ENCODE measurements around the gene NT5DC4.

NT5DC4 gene

DNA sequence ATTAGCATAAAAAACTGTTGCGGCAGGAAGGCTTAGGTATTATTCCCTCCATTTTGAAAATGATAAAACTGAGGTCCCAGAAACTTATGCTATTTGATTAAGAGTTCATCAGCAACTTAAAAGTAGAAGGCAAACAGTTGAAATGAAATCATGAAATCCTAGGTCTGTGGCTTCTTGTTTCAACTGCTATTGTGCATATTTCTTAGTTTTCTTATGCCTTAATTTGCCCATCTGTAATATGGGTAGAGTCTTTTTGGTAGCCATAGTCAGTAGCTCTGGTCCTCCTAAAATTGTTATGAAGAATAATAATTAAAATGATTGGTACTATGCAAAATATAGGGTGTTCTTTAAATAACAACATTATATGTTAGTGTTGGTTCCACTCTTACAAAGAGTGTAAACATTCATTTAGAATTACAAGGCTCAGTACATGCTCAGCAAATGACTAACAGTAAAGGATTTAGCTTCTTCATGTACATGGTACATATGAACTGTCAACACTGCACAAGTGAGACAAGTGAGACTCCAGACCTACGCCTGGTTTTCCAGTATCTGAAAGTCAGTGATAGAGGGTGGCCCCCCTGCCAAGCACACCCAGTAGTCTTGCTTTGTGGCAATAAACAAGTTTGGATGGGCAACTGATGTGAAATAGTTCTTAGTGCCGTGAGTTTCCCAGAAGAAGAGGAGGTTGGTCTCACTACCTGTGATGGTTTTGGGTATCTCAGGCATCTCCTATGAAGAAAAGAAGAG, 53.9 kb downstream of the NT5DC4 start:
- peaks cover 3% of the 10 kb centered on the region; the same call in 1 of the 2 replicates for H3K4me1 ChIP-seq (ENCODE audit: low read length)
- TF ChIP-seq EZH2 (optimal IDR thresholded peaks at IDR 0.05; ENCODE audit: low read depth, low read length) (no peak), EZH2phosphoT487 (IDR thresholded peaks at IDR 0.05; ENCODE audit: low read length) (no peak)
- TF ChIP-seq, protein P1, sequence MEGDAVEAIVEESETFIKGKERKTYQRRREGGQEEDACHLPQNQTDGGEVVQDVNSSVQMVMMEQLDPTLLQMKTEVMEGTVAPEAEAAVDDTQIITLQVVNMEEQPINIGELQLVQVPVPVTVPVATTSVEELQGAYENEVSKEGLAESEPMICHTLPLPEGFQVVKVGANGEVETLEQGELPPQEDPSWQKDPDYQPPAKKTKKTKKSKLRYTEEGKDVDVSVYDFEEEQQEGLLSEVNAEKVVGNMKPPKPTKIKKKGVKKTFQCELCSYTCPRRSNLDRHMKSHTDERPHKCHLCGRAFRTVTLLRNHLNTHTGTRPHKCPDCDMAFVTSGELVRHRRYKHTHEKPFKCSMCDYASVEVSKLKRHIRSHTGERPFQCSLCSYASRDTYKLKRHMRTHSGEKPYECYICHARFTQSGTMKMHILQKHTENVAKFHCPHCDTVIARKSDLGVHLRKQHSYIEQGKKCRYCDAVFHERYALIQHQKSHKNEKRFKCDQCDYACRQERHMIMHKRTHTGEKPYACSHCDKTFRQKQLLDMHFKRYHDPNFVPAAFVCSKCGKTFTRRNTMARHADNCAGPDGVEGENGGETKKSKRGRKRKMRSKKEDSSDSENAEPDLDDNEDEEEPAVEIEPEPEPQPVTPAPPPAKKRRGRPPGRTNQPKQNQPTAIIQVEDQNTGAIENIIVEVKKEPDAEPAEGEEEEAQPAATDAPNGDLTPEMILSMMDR (IDR thresholded peaks at IDR 0.05; ENCODE audit: low read length), result no peak
- H3K27ac ChIP-seq (ENCODE audit: low read length), result no peak overlapping the region
- H3K4me2 ChIP-seq (ENCODE audit: low read depth, low read length), result no peak overlapping the region
- no peak overlapping the region for H3K9ac ChIP-seq (ENCODE audit: low read length)
- no peaks in the 10 kb centered on the region for H3K27me3 ChIP-seq (replicated peaks; ENCODE audit: insufficient read depth, low read length)
- H3K9me2 ChIP-seq (replicated peaks; ENCODE audit: insufficient read depth, low read length), result no peaks in the 10 kb centered on the region
- no peak overlapping the region for H2AFZ ChIP-seq (ENCODE audit: low read length)
- H3K9me3 ChIP-seq (replicated peaks; ENCODE audit: insufficient read depth, low read length), result no peaks in the 10 kb centered on the region
- H3K36me3 ChIP-seq (replicated peaks; ENCODE audit: insufficient read depth, low read length), result no peaks in the 10 kb centered on the region
- H3K4me3 ChIP-seq (ENCODE audit: low read length), result no peak overlapping the region
- no peak for DNase-seq
- H3F3A ChIP-seq (ENCODE audit: insufficient read depth, low read length), result no peaks in the 10 kb centered on the region
- H4K20me1 ChIP-seq (ENCODE audit: insufficient read depth, low read length), result no peaks in the 10 kb centered on the region
- H3K79me2 ChIP-seq (ENCODE audit: low read length), result no peaks in the 10 kb centered on the region

DNA sequence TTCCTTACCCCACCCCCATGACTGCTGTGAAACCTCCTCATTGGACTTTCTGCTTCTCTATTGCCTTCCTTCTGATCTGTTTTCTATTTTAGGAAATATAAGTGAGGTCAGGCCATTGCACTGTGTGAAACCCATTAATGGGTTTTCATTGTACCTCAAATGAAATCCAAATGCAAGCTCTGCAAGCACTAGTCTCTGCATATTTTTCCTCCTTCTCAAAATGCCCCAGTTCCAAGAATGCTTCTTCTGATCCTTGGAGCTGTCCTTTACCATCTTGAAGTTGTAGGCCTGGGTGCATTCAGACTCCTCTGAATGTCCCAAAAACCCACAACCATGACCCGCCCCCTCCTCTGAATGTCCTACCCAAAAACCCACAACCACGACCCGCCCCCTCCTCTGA, 55.3 kb downstream of the NT5DC4 start:
- Histone ChIP-seq H3K79me2 (ENCODE audit: low read length) (no peaks in the 10 kb centered on the region), H3K4me1 (ENCODE audit: low read length) (no peaks in the 10 kb centered on the region), H4K20me1 (ENCODE audit: insufficient read depth, low read length) (no peaks in the 10 kb centered on the region), H3K9me3 (replicated peaks; ENCODE audit: insufficient read depth, low read length) (no peaks in the 10 kb centered on the region), H3K27me3 (replicated peaks; ENCODE audit: insufficient read depth, low read length) (no peaks in the 10 kb centered on the region), H3K4me2 (ENCODE audit: low read depth, low read length) (no peak overlapping the region), H2AFZ (ENCODE audit: low read length) (no peak overlapping the region), H3K4me3 (ENCODE audit: low read length) (no peak overlapping the region), H3K9ac (ENCODE audit: low read length) (no peak overlapping the region), H3F3A (ENCODE audit: insufficient read depth, low read length) (no peaks in the 10 kb centered on the region), H3K9me2 (replicated peaks; ENCODE audit: insufficient read depth, low read length) (no peaks in the 10 kb centered on the region), H3K36me3 (replicated peaks; ENCODE audit: insufficient read depth, low read length) (no peaks in the 10 kb centered on the region), H3K27ac (ENCODE audit: low read length) (no peak overlapping the region)
- no peak for TF ChIP-seq EZH2 (optimal IDR thresholded peaks at IDR 0.05; ENCODE audit: low read depth, low read length)
- no peak for TF ChIP-seq EZH2phosphoT487 (IDR thresholded peaks at IDR 0.05; ENCODE audit: low read length)
- TF ChIP-seq, protein P1 (IDR thresholded peaks at IDR 0.05; ENCODE audit: low read length), result no peak
- DNase-seq, result no peak

DNA sequence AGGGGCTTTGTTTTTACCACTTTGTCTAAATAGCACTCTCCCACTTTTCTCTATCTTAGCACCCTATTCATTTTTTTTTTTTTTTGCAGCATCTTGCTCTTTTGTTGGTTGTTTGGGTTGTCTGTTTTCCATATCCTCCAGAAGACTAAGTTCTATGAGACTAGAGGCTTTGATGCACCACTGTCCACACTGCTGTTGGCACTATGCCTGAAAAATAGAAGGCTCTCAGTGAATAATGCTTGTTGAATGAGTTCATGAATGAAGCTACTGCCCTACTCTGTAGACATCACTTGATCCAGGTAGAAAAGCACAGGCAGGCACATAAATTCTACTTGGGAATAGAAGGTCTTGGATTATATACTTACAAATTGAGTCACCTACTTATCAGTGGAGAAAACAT, 56.2 kb downstream of the NT5DC4 start:
- H3F3A ChIP-seq (ENCODE audit: insufficient read depth, low read length), result no peaks in the 10 kb centered on the region
- no peaks in the 10 kb centered on the region for H3K36me3 ChIP-seq (replicated peaks; ENCODE audit: insufficient read depth, low read length)
- TF ChIP-seq EZH2 (optimal IDR thresholded peaks at IDR 0.05; ENCODE audit: low read depth, low read length) (no peak), EZH2phosphoT487 (IDR thresholded peaks at IDR 0.05; ENCODE audit: low read length) (no peak)
- TF ChIP-seq, protein P1 (IDR thresholded peaks at IDR 0.05; ENCODE audit: low read length), result no peak
- H3K27me3 ChIP-seq (replicated peaks; ENCODE audit: insufficient read depth, low read length), result no peaks in the 10 kb centered on the region
- H3K79me2 ChIP-seq (ENCODE audit: low read length), result no peaks in the 10 kb centered on the region
- H3K9ac ChIP-seq (ENCODE audit: low read length), result no peak overlapping the region
- no peak overlapping the region for H2AFZ ChIP-seq (ENCODE audit: low read length)
- no peaks in the 10 kb centered on the region for H3K4me1 ChIP-seq (ENCODE audit: low read length)
- DNase-seq, result no peak
- no peaks in the 10 kb centered on the region for H3K9me3 ChIP-seq (replicated peaks; ENCODE audit: insufficient read depth, low read length)
- no peak overlapping the region for H3K4me2 ChIP-seq (ENCODE audit: low read depth, low read length)
- no peaks in the 10 kb centered on the region for H3K9me2 ChIP-seq (replicated peaks; ENCODE audit: insufficient read depth, low read length)
- H3K4me3 ChIP-seq (ENCODE audit: low read length), result no peak overlapping the region
- no peaks in the 10 kb centered on the region for H4K20me1 ChIP-seq (ENCODE audit: insufficient read depth, low read length)
- H3K27ac ChIP-seq (ENCODE audit: low read length), result no peak overlapping the region

All from MM.1S (cell line).